DLD1 (cell line): ENCODE results near the gene NFKB2.

ENCODE experiments used
- in situ Hi-C: cut with HindIII; loops from 2 replicates; pipeline ENCODE4 v1.10.0; 2017; ENCODE audit warnings: low sequenced_read_pairs

NFKB2 gene

DNA sequence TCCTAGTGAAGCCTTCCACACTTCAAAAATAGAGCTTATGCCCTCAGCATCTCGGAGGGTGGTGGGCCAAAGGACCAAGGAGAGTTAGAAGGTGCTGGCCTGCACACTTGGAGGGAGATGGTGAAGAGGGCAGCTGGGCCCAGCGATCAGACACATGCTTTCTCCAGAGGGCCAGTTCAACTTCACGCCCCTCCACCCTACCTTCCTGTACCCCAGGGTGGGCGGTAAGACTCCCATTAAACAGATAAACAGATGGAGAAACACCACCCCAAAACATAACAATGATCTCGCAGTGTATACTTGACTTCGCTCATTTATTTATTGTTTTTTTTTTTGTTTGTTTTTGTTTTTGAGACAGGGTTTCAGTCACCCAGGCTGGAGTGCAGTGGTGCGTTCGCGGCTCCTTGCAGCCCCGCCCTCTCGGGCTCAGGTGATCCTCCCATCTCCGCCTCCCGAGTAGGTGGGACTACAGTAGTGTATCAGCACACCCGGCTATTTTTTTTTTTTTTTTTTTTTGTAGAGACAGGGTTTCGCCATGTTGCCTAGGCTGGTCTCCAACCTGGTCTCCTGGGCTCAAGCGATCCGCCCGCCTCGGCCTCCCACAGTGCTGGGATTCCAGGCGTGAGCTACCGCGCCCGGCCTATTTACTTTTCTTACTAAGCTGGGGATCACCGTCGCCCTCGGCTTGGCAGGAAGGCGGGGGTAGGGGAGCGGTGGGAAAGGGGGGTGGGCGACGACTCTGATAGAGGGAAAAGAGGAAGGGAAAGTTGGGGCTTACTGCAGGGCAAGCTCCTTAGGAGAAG, 54.0 kb downstream of the NFKB2 start:
- in situ Hi-C loops = no loop called here

DNA sequence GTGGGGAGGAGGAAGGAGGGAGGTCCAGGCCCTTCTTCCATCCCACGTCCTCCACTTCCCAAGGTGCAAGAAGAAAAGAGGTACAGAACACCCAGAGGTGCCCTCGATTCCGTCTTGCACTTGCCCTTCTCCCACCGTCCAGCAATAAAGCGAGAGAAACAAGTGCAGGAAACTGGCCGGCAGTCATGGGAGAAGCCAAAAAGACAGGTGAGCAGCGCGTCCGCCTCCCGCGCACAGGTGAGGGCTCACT, 54.5 kb downstream of the NFKB2 start:
- in situ Hi-C loops = no loop called here

DNA sequence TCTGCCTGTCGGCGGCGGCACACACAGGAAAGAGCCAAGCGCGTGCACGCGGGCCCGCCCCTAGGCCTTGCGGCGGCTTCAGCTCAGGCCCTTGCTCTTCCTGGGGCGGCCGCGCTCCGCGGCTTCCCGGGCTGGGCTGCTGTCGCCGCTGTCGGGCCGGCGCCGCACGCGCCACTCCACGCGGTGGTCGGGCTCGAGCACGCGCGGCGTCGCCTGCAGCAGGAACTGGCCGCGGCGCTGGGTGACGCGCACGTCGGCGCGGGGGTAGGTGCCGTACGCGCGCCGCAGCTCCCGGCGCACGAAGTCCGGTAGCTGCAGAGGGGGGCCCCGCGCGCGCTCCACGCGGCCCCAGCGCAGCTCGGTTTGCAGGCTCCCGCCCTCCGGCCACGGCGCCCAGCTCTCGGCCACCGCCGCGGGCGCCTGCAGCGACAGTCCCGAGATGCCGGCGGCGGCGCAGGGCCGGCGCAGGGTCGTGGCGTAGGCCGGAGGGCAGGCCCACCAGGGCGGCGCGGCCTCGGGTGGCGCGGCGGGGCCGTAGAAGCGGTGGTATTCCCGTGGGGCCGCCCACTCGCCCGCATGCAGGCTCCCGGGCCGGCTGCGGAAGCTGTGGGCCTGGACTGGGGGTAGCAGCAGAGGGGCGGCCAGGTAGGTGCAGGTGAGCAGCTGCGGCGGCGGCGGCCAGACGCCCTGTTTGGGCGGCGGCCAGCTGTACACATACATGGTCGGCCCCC, 55.0 kb downstream of the NFKB2 start:
- in situ Hi-C loops = no loop called here

- in situ Hi-C loops = no loop called here
Observed at GRCh38 chr10:102451105-102451969, 55.8 kb downstream of the NFKB2 start, which contains the start of gene C10orf95. TSS of gene C10orf95 (minus strand) at chr10:102451543. CDS start at chr10:102451093, 450 bp downstream.
